Measurements from ENCODE around the gene BBX. TPM values are rescaled to one million over a fixed set of nuclear protein-coding genes. Genes with fewer than 3 reads are reported as not detected.

Gene BBX
- total RNA-seq, 1 experiment from 2014 or later, result 45.0 TPM

DNA sequence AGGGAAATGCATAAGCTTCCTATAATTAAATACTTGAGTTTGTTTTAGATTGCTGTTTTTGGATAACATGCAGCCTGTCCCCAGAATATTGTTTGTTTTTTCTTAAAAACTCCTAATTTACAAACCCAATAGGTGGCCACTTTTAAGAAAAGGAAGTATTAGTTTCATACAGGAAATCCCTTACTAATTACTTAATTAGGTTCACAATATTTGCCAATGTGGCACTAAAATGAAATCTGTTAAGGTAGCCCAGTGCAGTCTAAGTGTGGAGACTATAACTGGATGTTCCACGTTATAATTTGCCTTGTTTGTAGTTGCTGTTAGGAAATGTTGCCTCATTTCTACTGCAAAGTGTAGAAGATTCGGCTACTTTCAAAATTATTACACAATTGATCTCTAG, 195.8 kb downstream of the BBX start (continued):
- TF ChIP-seq, protein P1, sequence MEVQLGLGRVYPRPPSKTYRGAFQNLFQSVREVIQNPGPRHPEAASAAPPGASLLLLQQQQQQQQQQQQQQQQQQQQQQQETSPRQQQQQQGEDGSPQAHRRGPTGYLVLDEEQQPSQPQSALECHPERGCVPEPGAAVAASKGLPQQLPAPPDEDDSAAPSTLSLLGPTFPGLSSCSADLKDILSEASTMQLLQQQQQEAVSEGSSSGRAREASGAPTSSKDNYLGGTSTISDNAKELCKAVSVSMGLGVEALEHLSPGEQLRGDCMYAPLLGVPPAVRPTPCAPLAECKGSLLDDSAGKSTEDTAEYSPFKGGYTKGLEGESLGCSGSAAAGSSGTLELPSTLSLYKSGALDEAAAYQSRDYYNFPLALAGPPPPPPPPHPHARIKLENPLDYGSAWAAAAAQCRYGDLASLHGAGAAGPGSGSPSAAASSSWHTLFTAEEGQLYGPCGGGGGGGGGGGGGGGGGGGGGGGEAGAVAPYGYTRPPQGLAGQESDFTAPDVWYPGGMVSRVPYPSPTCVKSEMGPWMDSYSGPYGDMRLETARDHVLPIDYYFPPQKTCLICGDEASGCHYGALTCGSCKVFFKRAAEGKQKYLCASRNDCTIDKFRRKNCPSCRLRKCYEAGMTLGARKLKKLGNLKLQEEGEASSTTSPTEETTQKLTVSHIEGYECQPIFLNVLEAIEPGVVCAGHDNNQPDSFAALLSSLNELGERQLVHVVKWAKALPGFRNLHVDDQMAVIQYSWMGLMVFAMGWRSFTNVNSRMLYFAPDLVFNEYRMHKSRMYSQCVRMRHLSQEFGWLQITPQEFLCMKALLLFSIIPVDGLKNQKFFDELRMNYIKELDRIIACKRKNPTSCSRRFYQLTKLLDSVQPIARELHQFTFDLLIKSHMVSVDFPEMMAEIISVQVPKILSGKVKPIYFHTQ (CRISPR knock-in tag; IDR thresholded peaks at IDR 0.05), result no peak
- TF ChIP-seq, protein P2, sequence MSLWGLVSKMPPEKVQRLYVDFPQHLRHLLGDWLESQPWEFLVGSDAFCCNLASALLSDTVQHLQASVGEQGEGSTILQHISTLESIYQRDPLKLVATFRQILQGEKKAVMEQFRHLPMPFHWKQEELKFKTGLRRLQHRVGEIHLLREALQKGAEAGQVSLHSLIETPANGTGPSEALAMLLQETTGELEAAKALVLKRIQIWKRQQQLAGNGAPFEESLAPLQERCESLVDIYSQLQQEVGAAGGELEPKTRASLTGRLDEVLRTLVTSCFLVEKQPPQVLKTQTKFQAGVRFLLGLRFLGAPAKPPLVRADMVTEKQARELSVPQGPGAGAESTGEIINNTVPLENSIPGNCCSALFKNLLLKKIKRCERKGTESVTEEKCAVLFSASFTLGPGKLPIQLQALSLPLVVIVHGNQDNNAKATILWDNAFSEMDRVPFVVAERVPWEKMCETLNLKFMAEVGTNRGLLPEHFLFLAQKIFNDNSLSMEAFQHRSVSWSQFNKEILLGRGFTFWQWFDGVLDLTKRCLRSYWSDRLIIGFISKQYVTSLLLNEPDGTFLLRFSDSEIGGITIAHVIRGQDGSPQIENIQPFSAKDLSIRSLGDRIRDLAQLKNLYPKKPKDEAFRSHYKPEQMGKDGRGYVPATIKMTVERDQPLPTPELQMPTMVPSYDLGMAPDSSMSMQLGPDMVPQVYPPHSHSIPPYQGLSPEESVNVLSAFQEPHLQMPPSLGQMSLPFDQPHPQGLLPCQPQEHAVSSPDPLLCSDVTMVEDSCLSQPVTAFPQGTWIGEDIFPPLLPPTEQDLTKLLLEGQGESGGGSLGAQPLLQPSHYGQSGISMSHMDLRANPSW (CRISPR knock-in tag; conservative IDR thresholded peaks at IDR 0.05; ENCODE audit: low read depth), result no peak
- TF ChIP-seq, protein P3, sequence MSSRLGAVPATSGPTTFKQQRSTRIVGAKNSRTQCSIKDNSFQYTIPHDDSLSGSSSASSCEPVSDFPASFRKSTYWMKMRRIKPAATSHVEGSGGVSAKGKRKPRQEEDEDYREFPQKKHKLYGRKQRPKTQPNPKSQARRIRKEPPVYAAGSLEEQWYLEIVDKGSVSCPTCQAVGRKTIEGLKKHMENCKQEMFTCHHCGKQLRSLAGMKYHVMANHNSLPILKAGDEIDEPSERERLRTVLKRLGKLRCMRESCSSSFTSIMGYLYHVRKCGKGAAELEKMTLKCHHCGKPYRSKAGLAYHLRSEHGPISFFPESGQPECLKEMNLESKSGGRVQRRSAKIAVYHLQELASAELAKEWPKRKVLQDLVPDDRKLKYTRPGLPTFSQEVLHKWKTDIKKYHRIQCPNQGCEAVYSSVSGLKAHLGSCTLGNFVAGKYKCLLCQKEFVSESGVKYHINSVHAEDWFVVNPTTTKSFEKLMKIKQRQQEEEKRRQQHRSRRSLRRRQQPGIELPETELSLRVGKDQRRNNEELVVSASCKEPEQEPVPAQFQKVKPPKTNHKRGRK (CRISPR knock-in tag; IDR thresholded peaks at IDR 0.05; ENCODE audit: borderline replicate concordance), result no peak

DNA sequence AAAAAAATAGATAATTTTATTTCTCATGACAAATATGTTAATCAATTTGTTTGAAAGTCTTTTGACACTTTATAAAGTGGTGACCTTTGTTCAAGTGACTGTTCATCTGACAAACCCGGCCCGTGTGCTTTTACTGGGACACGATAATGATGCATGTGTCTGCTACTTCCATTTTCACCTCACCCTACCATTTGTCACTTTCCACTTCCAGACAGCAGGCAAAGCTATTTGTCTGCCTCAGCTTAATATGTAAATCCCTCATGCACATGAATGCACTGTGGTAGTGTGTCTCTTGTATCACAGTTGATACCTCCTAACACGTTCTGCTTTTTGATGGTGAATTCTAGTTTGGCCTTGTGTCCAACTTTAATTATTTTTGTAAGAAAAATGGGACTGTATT, 204.3 kb downstream of the BBX start:
- DNase-seq (ENCODE audit: low spot score), result no peak
- TF ChIP-seq, protein P1 (CRISPR knock-in tag; IDR thresholded peaks at IDR 0.05), result no peak
- TF ChIP-seq CBFB (CRISPR knock-in tag; IDR thresholded peaks at IDR 0.05; ENCODE audit: low read depth) (no peak), JUN (CRISPR knock-in tag; IDR thresholded peaks at IDR 0.05) (no peak), IRF2 (CRISPR knock-in tag; IDR thresholded peaks at IDR 0.05; ENCODE audit: borderline replicate concordance, low read depth) (no peak), TP53 (CRISPR knock-in tag; IDR thresholded peaks at IDR 0.05) (no peak), ZNF416 (CRISPR knock-in tag; IDR thresholded peaks at IDR 0.05) (no peak), GTF2I (CRISPR knock-in tag; conservative IDR thresholded peaks at IDR 0.05) (no peak), NR3C1 (CRISPR knock-in tag; conservative IDR thresholded peaks at IDR 0.05; ENCODE audit: low read depth) (no peak), FOXJ3 (CRISPR knock-in tag; IDR thresholded peaks at IDR 0.05; ENCODE audit: borderline replicate concordance) (no peak), SOX15 (CRISPR knock-in tag; IDR thresholded peaks at IDR 0.05) (no peak)
- TF ChIP-seq, protein P4, sequence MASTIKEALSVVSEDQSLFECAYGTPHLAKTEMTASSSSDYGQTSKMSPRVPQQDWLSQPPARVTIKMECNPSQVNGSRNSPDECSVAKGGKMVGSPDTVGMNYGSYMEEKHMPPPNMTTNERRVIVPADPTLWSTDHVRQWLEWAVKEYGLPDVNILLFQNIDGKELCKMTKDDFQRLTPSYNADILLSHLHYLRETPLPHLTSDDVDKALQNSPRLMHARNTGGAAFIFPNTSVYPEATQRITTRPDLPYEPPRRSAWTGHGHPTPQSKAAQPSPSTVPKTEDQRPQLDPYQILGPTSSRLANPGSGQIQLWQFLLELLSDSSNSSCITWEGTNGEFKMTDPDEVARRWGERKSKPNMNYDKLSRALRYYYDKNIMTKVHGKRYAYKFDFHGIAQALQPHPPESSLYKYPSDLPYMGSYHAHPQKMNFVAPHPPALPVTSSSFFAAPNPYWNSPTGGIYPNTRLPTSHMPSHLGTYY (CRISPR knock-in tag; IDR thresholded peaks at IDR 0.05), result no peak
- H3K4me3 Mint-ChIP-seq, result no peak overlapping the region
- ChIA-PET CTCF (no interaction called here), POLR2A (no interaction called here)
- no peak for ATAC-seq
- H3K4me1 Mint-ChIP-seq, result peaks cover 4% of the 10 kb centered on the region
- peaks cover 17% of the 10 kb centered on the region for H3K36me3 Mint-ChIP-seq
- peaks cover 5% of the 10 kb centered on the region; the same call in 1 of the 2 replicates for H3K9me3 Mint-ChIP-seq
- no peaks in the 10 kb centered on the region for H3K27me3 Mint-ChIP-seq (ENCODE audit: low read depth)
- H3K27ac Mint-ChIP-seq, result no peak overlapping the region

Measured in WTC11 (cell line).